ENCODE measurements around the gene THEMIS.
"Not testable (repeated sequence)": the region's sequence is repeated elsewhere in the genome, so short reads cannot be mapped to it uniquely, and the experiment has no call there.

Gene THEMIS

GRCh38 chr6:127914240-127914639 is 13.4 kb upstream of the THEMIS start:
- DNase-seq (ENCODE audit: low spot score): no peak

GRCh38 chr6:127912914-127913313 is 12.1 kb upstream of the THEMIS start:
- no peak for DNase-seq (ENCODE audit: low spot score)

GRCh38 chr6:127907960-127908640 is 7.2 kb upstream of the THEMIS start:
- no peak for DNase-seq (ENCODE audit: low spot score)

- no peak for DNase-seq (ENCODE audit: low spot score)
Observed at GRCh38 chr6:127904160-127904559, 3.3 kb upstream of the THEMIS start.

GRCh38 chr6:127902933-127903332 is 2.1 kb upstream of the THEMIS start:
- DNase-seq (ENCODE audit: low spot score): no peak

GRCh38 chr6:127897484-127897883 is 3.4 kb downstream of the THEMIS start:
- no peak for DNase-seq (ENCODE audit: low spot score)

- no peak for DNase-seq (ENCODE audit: low spot score)
Observed at GRCh38 chr6:127894051-127894450, 6.8 kb downstream of the THEMIS start.

- DNase-seq (ENCODE audit: low spot score): no peak
Observed at GRCh38 chr6:127893541-127893940, 7.3 kb downstream of the THEMIS start.

- DNase-seq (ENCODE audit: low spot score): no peak
Observed at GRCh38 chr6:127891731-127892326, 9.0 kb downstream of the THEMIS start.

GRCh38 chr6:127886603-127887002 is 14.3 kb downstream of the THEMIS start:
- no peak for DNase-seq (ENCODE audit: low spot score)

GRCh38 chr6:127884134-127884533 is 16.7 kb downstream of the THEMIS start:
- DNase-seq (ENCODE audit: low spot score): no peak

GRCh38 chr6:127881949-127882348 is 18.9 kb downstream of the THEMIS start:
- DNase-seq (ENCODE audit: low spot score): not testable (repeated sequence)

- no peak for DNase-seq (ENCODE audit: low spot score)
Observed at GRCh38 chr6:127880429-127880828, 20.4 kb downstream of the THEMIS start.

GRCh38 chr6:127879685-127880084 is 21.2 kb downstream of the THEMIS start:
- DNase-seq (ENCODE audit: low spot score): peak; percentile 17

- DNase-seq (ENCODE audit: low spot score): no peak
Observed at GRCh38 chr6:127878115-127878514, 22.7 kb downstream of the THEMIS start.

GRCh38 chr6:127877231-127877630 is 23.6 kb downstream of the THEMIS start:
- no peak for DNase-seq (ENCODE audit: low spot score)

- DNase-seq (ENCODE audit: low spot score): no peak
Observed at GRCh38 chr6:127869772-127870404, 31.0 kb downstream of the THEMIS start.

- no peak for DNase-seq (ENCODE audit: low spot score)
Observed at GRCh38 chr6:127869183-127869582, 31.7 kb downstream of the THEMIS start.

GRCh38 chr6:127868338-127868737 is 32.5 kb downstream of the THEMIS start:
- no peak for DNase-seq (ENCODE audit: low spot score)

GRCh38 chr6:127866766-127867165 is 34.1 kb downstream of the THEMIS start:
- DNase-seq (ENCODE audit: low spot score): no peak

GRCh38 chr6:127865108-127865507 is 35.8 kb downstream of the THEMIS start:
- DNase-seq (ENCODE audit: low spot score): no peak

GRCh38 chr6:127864701-127865100 is 36.2 kb downstream of the THEMIS start:
- DNase-seq (ENCODE audit: low spot score): no peak

GRCh38 chr6:127860723-127861122 is 40.1 kb downstream of the THEMIS start:
- no peak for DNase-seq (ENCODE audit: low spot score)

GRCh38 chr6:127859956-127860355 is 40.9 kb downstream of the THEMIS start:
- no peak for DNase-seq (ENCODE audit: low spot score)

Measured in GM03348 (cell line).